GM18867 (cell line): ENCODE data around the gene CNBP.
"Not testable (repeated sequence)": the region's sequence is repeated elsewhere in the genome, so short reads cannot be mapped to it uniquely, and the experiment has no call there.

Source experiments
- ATAC-seq: cut with Tn5 transposase; IDR thresholded peaks from one replicate; pipeline ENCODE4 v1.9.1; 2021; ENCODE audit warnings: mild to moderate bottlenecking, moderate library complexity; ENCODE audit not compliant: unreplicated experiment

The CNBP gene

GRCh38 chr3:129185783-129186182 lies 2.1 kb upstream of the CNBP start:
- ATAC-seq, result no peak

- not testable (repeated sequence) for ATAC-seq
Observed at GRCh38 chr3:129184784-129185542, 1.3 kb upstream of the CNBP start.

DNA sequence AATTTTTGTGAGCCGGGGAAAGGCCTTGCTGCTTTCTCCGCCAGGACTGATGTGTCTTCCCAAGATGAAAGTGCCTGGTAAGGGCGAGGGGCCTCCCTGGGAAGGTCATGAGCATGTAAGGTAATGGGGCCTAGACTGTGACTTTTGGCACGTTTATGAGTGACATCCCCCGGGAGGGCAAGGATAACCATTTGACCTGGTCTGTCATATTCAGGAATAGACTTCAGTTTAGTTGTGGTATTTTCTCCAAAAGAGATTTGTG lies 631 bp upstream of the CNBP start:
- no peak for ATAC-seq

- ATAC-seq, result no peak
Observed at GRCh38 chr3:129182390-129183185, 1.1 kb downstream of the CNBP start.

GRCh38 chr3:129181819-129182218 lies 1.9 kb downstream of the CNBP start:
- ATAC-seq, result no peak

- ATAC-seq, result no peak
Observed at GRCh38 chr3:129180461-129180860, 3.2 kb downstream of the CNBP start.

- ATAC-seq, result no peak
Observed at GRCh38 chr3:129176051-129176450, 7.6 kb downstream of the CNBP start.

DNA sequence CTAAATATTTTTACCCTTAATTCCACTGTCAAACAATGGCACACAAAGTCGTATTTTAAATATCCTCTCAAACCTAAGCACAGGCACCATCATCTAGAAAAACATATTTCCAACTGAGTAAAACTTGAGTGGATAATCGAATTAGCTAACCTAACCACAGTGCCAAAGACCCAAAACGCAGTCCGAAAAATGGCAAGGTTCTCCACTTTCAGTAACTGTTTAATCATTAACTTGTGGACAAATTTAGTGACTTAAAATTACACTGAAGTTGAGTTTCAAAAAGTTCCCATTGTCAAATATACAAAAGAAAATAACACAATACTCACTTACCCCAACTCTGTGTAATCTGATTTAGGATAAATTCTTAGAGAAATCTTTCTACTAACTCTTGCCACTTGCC lies 10.0 kb downstream of the CNBP start:
- ATAC-seq, result no peak

- ATAC-seq, result no peak
Observed at GRCh38 chr3:129173206-129173605, 10.5 kb downstream of the CNBP start.

- no peak for ATAC-seq
Observed at GRCh38 chr3:129166579-129167332, 16.9 kb downstream of the CNBP start.

DNA sequence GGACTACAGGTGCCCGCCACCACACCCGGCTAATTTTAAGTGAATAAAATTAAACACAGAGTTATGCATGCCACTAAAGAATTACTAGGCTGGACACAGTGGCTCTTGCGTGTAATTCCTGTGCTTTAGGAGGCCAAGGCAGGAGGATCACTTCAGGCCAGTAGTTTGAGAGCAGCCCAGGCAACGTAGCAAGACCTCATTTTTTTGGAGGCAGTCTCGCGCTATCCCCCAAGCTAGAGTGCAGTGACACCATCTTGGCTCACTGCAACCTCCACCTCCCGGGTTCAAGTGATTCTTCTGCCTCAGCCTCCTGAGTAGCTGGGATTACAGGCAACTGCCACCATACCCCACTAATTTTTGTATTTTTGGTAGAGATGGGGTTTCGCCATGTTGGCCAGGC lies 18.1 kb downstream of the CNBP start:
- not testable (repeated sequence) for ATAC-seq

- ATAC-seq, result no peak
Observed at GRCh38 chr3:129164500-129164899, 19.2 kb downstream of the CNBP start.

DNA sequence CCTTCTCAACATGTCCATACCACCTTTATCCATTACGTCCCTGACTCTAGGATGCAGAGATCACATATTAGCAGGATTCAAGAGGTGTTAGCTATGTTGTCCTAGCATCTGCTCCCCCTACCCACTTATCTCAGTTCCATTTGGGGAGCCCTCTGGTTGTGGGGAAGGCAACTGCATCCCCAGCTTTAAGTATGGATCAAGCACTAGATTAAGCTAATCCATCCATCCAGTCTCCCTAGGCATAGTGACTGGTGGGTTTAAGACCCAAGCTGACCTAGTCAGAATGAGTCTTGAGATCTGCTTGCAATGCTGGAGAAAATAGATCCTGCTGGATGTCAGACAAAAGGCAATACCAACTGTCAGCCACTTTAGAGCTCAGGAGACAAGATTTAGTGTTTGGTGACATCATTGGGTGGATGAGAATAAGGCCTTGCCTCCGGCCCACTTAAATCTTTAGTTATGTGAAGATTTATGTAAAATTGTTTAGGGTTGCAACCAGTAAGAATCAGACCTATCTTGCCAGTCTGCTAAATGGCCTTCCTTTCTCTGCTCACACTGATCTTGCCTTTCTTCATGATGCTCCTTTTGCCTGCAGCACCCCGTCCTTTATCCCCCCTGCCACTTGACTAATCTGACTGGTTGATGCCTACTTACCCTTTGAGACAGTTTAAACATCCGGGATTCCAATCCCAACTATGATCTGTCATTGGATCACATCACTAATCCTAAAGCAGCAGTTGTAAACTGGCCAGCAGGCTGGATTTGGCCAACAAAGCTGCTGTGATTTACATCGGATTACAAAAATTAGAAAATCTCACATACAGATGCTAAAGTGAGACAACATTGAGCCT lies 20.7 kb downstream of the CNBP start:
- no peak for ATAC-seq

DNA sequence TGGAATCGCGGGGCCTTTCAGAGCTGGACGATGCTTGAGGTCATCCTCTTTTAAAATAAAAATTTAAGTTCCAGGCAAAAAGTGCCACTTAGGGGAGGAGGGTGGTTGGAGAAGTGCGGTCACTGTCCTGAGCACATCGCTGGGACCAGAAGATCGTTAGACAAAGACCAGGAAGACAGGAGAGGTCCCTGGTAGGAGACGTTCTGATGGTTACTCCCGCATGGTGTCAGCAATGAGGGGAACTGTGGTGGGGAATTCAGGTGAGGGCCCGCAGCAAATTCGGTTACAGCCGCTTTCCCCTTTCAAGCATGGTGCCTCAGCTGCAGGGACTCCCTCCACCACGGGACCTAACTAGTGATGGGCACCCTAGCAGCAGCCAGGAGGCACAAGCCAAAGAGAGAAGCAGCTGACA lies 21.8 kb downstream of the CNBP start:
- ATAC-seq, result peak; percentile 4

DNA sequence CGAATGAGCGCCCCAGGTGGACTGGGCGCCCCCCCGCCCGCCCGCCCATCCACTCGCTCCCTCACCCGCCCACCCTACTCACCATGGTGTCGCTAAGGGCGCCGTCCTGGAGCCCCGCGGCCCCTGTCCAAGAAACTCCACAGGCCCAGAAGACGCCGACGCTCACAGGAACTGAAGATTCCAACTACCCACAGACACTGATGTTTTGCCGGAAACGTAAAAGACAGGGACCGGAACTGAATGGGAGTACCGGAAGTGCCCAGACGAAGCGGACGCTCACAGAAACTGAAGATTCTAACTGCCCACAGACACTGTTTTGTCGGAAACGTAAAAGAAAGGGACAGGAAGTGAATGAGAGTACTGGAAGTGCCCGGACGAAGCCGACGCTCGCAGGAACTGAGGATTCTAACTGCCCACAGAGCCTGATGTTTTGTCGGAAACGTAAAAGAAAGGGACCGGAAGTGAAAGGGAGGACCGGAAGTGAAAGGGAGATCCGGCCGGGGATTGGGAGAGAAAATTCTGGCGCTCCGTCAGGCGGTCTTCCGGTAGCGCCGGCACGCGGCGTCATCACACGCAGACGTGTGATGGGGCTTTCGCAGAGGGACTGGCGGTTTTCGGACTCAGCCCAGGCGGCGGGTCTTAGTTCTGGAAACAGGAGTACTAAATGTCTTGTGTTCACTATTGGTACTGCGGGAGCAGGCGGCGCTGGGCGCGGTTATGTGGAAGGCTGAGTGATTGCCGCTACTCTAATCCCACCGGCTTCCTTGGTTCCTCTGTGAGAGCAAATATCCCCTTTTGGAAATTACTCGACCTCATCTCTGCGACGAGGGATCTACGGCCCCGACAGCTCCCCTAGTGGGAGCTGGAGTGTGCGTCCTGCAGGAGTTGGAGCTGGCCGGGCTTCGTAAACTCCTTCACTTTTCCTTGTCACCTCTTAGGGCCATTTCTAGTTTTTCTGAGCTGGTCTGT lies 22.5 kb downstream of the CNBP start, which contains the start of gene ISY1:
Gene ISY1, minus strand, starts transcription at position 173 of the 969 bp plus-strand sequence. Its CDS starts 88 bp downstream, at position 85.
- peak; percentile 79 for ATAC-seq

DNA sequence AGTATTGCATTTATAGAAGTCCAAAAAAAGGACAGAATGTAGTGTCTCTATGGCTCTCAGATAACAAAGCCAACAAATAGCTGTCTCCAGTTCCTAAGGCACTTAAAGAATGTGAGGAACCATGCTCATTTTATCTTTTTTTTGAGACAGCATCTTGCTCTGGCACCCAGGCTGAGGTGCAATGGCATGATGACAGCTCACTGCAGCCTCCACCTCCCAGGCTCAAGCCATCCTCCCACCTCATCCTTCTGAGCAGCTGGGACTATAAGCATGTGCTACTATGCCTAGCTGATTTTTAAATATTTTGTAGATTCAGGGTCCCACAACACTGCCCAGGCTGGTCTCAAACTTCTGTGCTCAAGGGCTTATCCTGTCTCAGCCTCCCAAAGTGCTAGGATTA lies 38.9 kb downstream of the CNBP start:
- no peak for ATAC-seq

- not testable (repeated sequence) for ATAC-seq
Observed at GRCh38 chr3:129141011-129141410, 42.7 kb downstream of the CNBP start.

DNA sequence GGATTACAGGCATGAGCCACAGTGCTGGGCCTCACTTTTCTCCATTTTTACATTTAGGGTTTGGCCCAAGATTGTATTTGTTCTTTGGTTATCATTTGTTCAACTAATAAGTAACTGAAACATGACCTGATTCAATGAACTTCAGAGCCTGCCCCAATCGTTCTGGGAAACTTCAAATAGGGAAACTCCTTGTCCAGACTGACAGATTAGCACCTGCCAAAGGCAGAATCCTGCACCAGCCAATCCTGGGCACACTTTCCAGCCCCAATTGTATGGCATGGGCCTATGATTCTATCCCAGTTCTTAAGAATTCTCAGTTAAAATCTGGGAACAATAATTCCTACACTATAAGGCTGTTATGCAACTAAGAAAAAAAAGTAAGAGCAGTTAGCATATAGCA lies 43.8 kb downstream of the CNBP start:
- no peak for ATAC-seq

DNA sequence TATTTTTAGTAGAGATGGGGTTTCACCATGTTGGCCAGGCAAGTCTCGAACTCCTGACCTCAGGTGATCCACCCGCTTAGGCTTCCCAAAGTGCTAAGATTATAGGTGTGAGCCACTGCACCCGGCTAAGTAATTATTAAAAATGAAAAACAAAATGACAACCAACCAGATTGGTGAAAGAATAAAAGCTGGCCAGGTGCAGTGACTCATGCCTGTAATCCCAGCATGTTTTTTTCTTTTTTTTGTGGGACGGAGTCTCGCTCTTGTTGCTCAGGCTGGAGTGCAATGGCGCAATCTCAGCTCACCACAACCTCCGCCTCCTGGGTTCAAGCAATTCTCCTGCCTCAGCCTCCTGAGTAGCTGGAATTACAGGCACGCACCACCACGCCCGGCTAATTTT lies 47.4 kb downstream of the CNBP start:
- ATAC-seq, result not testable (repeated sequence)
